Stimulated activated naive CD4-positive, alpha-beta T cell treated with Interleukin-2 at 50 U/mL for 16 hours (primary cell): ENCODE results near the gene HBEGF.

Experiments used
- DNase-seq: peaks from one replicate; lab custom pipeline; 2025; lab: John Stamatoyannopoulos, UW

Gene HBEGF

GRCh38 chr5:140302786-140303639, 43.4 kb downstream of the HBEGF start, which contains the start of gene PFDN1:
Gene PFDN1, minus strand, starts transcription at chr5:140303101. Its CDS starts 28 bp downstream, at chr5:140303073.
- DNase-seq = peak; percentile 88

GRCh38 chr5:140301136-140301535, 45.3 kb downstream of the HBEGF start:
- no peak for DNase-seq

GRCh38 chr5:140299056-140299455, 47.3 kb downstream of the HBEGF start:
- DNase-seq = no peak

- no peak for DNase-seq
Measured at GRCh38 chr5:140298183-140298601, 48.2 kb downstream of the HBEGF start.

- no peak for DNase-seq
Measured at GRCh38 chr5:140297283-140297682, 49.1 kb downstream of the HBEGF start.

- no peak for DNase-seq
Measured at GRCh38 chr5:140296289-140296688, 50.1 kb downstream of the HBEGF start.

- DNase-seq = no peak
Measured at GRCh38 chr5:140295414-140295813, 51.0 kb downstream of the HBEGF start.

- DNase-seq = no peak
Measured at GRCh38 chr5:140294753-140295152, 51.6 kb downstream of the HBEGF start.

GRCh38 chr5:140293849-140294100, 52.6 kb downstream of the HBEGF start:
- DNase-seq = no peak

GRCh38 chr5:140293091-140293848, 53.1 kb downstream of the HBEGF start:
- no peak for DNase-seq

GRCh38 chr5:140292212-140293036, 54.0 kb downstream of the HBEGF start:
- no peak for DNase-seq

GRCh38 chr5:140287801-140288521, 58.4 kb downstream of the HBEGF start:
- DNase-seq = no peak

- DNase-seq = no peak
Measured at GRCh38 chr5:140286424-140286823, 60.0 kb downstream of the HBEGF start.

GRCh38 chr5:140284013-140284412, 62.4 kb downstream of the HBEGF start:
- DNase-seq = no peak
